Ishikawa (cell line): ENCODE measurements around the gene HOXC4.
A peak's percentile ranks its signal among the peaks of the same experiment; 100 is the strongest.

ENCODE experiments used
- CEBPB ChIP-seq: IDR thresholded peaks from 2 replicates; pipeline ENCODE4 v1.6.1; 2012
- MAX ChIP-seq: IDR thresholded peaks from 2 replicates; pipeline ENCODE4 v1.6.1; 2012
- NFIC ChIP-seq: IDR thresholded peaks from 2 replicates; pipeline ENCODE4 v1.6.1; 2012
- RAD21 ChIP-seq: IDR thresholded peaks from 2 replicates; pipeline ENCODE4 v1.6.1; 2012; ENCODE audit warnings: low read depth
- TAF1 ChIP-seq: IDR thresholded peaks from 2 replicates; pipeline ENCODE4 v1.6.1; 2012; ENCODE audit warnings: low read depth, mild to moderate bottlenecking

- TF ChIP-seq MAX = peak; percentile 17; the same call in 1 of the 2 replicates
- TF ChIP-seq RAD21 = no peak
- peak; percentile 32; the same call in 1 of the 2 replicates for TF ChIP-seq NFIC
- no peak for TF ChIP-seq TAF1
- TF ChIP-seq CEBPB = no peak
Measured at GRCh38 chr12:54017027-54017788, 36.4 kb upstream of the HOXC4 start.
